ENCODE results near the gene NEK6.

DNA sequence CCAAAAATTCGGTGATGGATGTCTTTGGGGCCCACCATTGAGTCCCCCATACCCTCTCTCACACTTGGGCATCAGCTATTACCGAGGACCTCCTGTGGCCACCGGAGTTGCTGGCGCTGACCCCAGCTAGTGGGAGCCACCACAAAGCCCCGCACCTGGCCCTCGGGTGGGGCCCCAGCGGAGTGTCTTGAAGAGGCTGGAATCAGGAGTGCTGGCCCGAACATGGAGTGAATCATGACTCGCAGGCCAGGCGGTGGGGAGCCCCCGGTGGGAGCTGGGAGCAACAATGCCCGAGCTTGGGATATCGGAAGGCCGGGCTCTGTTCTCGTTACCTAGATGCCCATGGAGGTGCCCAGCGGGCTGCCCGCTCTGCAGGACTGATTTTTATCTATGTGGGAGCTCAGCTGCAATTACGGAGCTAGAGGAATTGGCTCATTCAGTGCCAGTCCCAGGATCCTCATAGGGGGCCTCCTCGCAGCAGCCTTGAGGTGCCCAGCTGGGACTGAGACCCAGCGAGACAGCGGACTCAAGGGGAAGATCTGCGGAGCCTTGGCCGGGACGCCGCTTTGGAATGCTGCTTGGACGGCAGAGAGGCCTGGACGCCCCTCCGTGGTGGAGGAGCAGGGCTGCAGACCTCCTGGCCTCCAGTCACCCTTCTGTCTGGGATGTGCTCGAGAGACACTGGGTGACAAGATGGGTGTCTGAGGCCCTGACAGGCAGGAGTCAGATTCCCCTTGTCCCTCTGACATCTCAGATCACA, 86.7 kb downstream of the NEK6 start:
- TF ChIP-seq CTCF (conservative IDR thresholded peaks at IDR 0.05; ENCODE audit: low read length) (no peak), EZH2phosphoT487 (IDR thresholded peaks at IDR 0.05; ENCODE audit: borderline replicate concordance, low read depth, low read length) (no peak)
